ENCODE results near the gene RNF7. TPM values are rescaled to one million over a fixed set of nuclear protein-coding genes. Genes with fewer than 3 reads are reported as not detected.

RNF7 gene
- total and polyA plus RNA-seq, 9 of the 15 experiments (the other 6 are each of a cell fraction or from before 2014, with no cell fraction given), result 38.8 to 133 (median 80.5) TPM

GRCh38 chr3:141723255-141723654 lies 14.8 kb upstream of the RNF7 start (continued):
- TF ChIP-seq CTCFL (IDR thresholded peaks at IDR 0.05; ENCODE audit: borderline replicate concordance, insufficient read depth, low read depth, low read length, poor library complexity, severe bottlenecking), result no peak

- Histone ChIP-seq H3K9me1 (ENCODE audit: control insufficient read depth, insufficient read depth, low read length) (no peaks in the 10 kb centered on the region), H3K4me3 (no peak overlapping the region), H3K36me3 (ENCODE audit: control insufficient read depth, insufficient read depth, low read length) (no peaks in the 10 kb centered on the region), H3K4me2 (ENCODE audit: insufficient read depth, low read length) (no peak overlapping the region), H3K9me3 (replicated peaks; ENCODE audit: control insufficient read depth, insufficient read depth, low read depth, low read length) (no peaks in the 10 kb centered on the region), H3K27ac (ENCODE audit: extremely low read depth, low read depth, low read length) (no peak overlapping the region), H4K20me1 (replicated peaks; ENCODE audit: control insufficient read depth, insufficient read depth, low read length) (no peaks in the 10 kb centered on the region), H3K27me3 (ENCODE audit: control insufficient read depth in 2 of 2, insufficient read depth in 2 of 2, low read length in 2 of 2) (no peaks in the 10 kb centered on the region), H2AFZ (ENCODE audit: low read depth, low read length) (no peak overlapping the region), H3K79me2 (ENCODE audit: control insufficient read depth, insufficient read depth, low read length) (no peaks in the 10 kb centered on the region), H3K9ac (ENCODE audit: insufficient read depth in 1 of 2, low read depth in 2 of 2, low read length in 2 of 2) (no peak overlapping the region), H3K4me1 (replicated peaks in 1 of 2; ENCODE audit: control insufficient read depth in 2 of 2, insufficient read depth in 2 of 2, low read length in 2 of 2) (no peaks in the 10 kb centered on the region; a peak in 1 of 5 replicates)
- ATAC-seq (no peak), FAIRE-seq (no peak), DNase-seq (ENCODE audit: extremely low read depth in 1 of 4, low spot score in 3 of 4) (no peak)
- intact Hi-C loops (cut with micrococcal nuclease) (no loop called here), in situ Hi-C loops (cut with MboI) (no loop called here)
- WGBS (ENCODE audit: insufficient coverage, low coverage, missing lambda C conversion rate), result 89% methylated on average over 1 of the region's 1 CpG
- TF ChIP-seq THRAP3 (IDR thresholded peaks at IDR 0.05; ENCODE audit: borderline replicate concordance) (no peak), MLLT1 (IDR thresholded peaks at IDR 0.05) (no peak), MTA2 (IDR thresholded peaks at IDR 0.05; ENCODE audit: low read depth) (no peak), TGIF2 (CRISPR knock-in tag; IDR thresholded peaks at IDR 0.05) (no peak), NR3C1 (CRISPR knock-in tag; IDR thresholded peaks at IDR 0.05) (no peak), KLF10 (CRISPR knock-in tag; IDR thresholded peaks at IDR 0.05) (no peak), GTF2E2 (tag; IDR thresholded peaks at IDR 0.05) (no peak), KDM2B (CRISPR knock-in tag; IDR thresholded peaks at IDR 0.05) (no peak), SNRNP70 (optimal IDR thresholded peaks at IDR 0.05; ENCODE audit: low read depth, low read length) (no peak), IFI16 (CRISPR knock-in tag; IDR thresholded peaks at IDR 0.05) (no peak), MBD2 (IDR thresholded peaks at IDR 0.05; ENCODE audit: borderline replicate concordance, low read depth) (no peak)
- CTCF ChIA-PET (ENCODE audit: low intra/inter-chr PET ratio), result no interaction called here
- BruUV-seq (replicated peaks), result no TSS peak
- POLR2A ChIA-PET, result interaction anchor here (0.5 to 0.9 kb wide), 2 partner anchors 15 to 160 kb away, joined by 3 read pairs; no protein-coding TSS in a partner anchor
Measured at GRCh38 chr3:141724186-141724585, 13.9 kb upstream of the RNF7 start.

Data from K562 (cell line).